Trophoblast cell (in vitro differentiated cells and primary cell): ENCODE measurements around the gene WDR6.

Source experiments
- DNase-seq, 2 donors: peaks; one replicate each; pipeline ENCODE4 v3.0.0-alpha.2; 2016
- H2AFZ ChIP-seq: 2 replicates; pipeline ENCODE4 v1.6.1; 2013; ENCODE audit warnings: low read length, moderate library complexity, mild to moderate bottlenecking; ENCODE audit not compliant: insufficient read depth, poor library complexity
- H2AK5ac ChIP-seq: 2 replicates; pipeline ENCODE4 v1.6.1; 2013; ENCODE audit warnings: mild to moderate bottlenecking, low read length
- H2BK120ac ChIP-seq: 2 replicates; pipeline ENCODE4 v1.6.1; 2013; ENCODE audit warnings: low read length, mild to moderate bottlenecking, moderate library complexity; ENCODE audit not compliant: insufficient read depth, poor library complexity
- H2BK12ac ChIP-seq: 2 replicates; pipeline ENCODE4 v1.6.1; 2013; ENCODE audit warnings: mild to moderate bottlenecking, low read length, moderate library complexity
- H2BK5ac ChIP-seq: 2 replicates; pipeline ENCODE4 v1.6.1; 2013; ENCODE audit warnings: low read length, low read depth, moderate library complexity, mild to moderate bottlenecking; ENCODE audit not compliant: poor library complexity
- H3K14ac ChIP-seq: 2 replicates; pipeline ENCODE4 v1.6.1; 2013; ENCODE audit warnings: mild to moderate bottlenecking, low read length
- H3K18ac ChIP-seq: 2 replicates; pipeline ENCODE4 v1.6.1; 2013; ENCODE audit warnings: mild to moderate bottlenecking, low read length
- H3K23ac ChIP-seq: 2 replicates; pipeline ENCODE4 v1.6.1; 2013; ENCODE audit warnings: low read length
- H3K27ac ChIP-seq: 2 replicates; pipeline ENCODE4 v1.5.1; 2013; ENCODE audit warnings: low read depth, mild to moderate bottlenecking, inconsistent platforms, low read length, moderate library complexity
- H3K27me3 ChIP-seq: 2 replicates; pipeline ENCODE4 v1.6.1; 2013; ENCODE audit warnings: inconsistent platforms, mild to moderate bottlenecking, low read length, moderate library complexity; ENCODE audit not compliant: insufficient read depth
- H3K36me3 ChIP-seq, 2 experiments: 1 replicate in 1 of 2; 2 replicates in 1 of 2; pipeline ENCODE4 v1.6.1; 2013; ENCODE audit warnings: low read length in 2 of 2, mild to moderate bottlenecking in 2 of 2, moderate library complexity in 1 of 2; ENCODE audit not compliant: insufficient read depth in 2 of 2, control insufficient read depth in 1 of 2
- H3K4ac ChIP-seq: 2 replicates; pipeline ENCODE4 v1.6.1; 2013; ENCODE audit warnings: low read depth, mild to moderate bottlenecking, low read length, moderate library complexity
- H3K4me1 ChIP-seq, 2 experiments: 1 replicate in 1 of 2; 2 replicates in 1 of 2; pipeline ENCODE4 v1.6.1; 2013; ENCODE audit warnings: low read length in 2 of 2, mild to moderate bottlenecking in 2 of 2, moderate library complexity in 1 of 2; ENCODE audit not compliant: insufficient read depth in 2 of 2, control insufficient read depth in 1 of 2
- H3K4me2 ChIP-seq: 2 replicates; pipeline ENCODE4 v1.6.1; 2013; ENCODE audit warnings: inconsistent platforms, mild to moderate bottlenecking, low read length, moderate library complexity
- H3K4me3 ChIP-seq: 2 replicates; pipeline ENCODE4 v1.5.1; 2013; ENCODE audit warnings: mild to moderate bottlenecking, low read depth, low read length, inconsistent platforms
- H3K79me1 ChIP-seq: one replicate; pipeline ENCODE4 v1.6.1; 2013; ENCODE audit warnings: low read length
- H3K79me2 ChIP-seq: 2 replicates; pipeline ENCODE4 v1.6.1; 2013; ENCODE audit warnings: low read length, mild to moderate bottlenecking; ENCODE audit not compliant: control insufficient read depth, insufficient read depth, poor library complexity
- H3K9ac ChIP-seq: 2 replicates; pipeline ENCODE4 v1.6.1; 2013; ENCODE audit warnings: mild to moderate bottlenecking, low read length
- H3K9me3 ChIP-seq: 2 replicates; pipeline ENCODE4 v1.6.1; 2013; ENCODE audit warnings: low read depth, mild to moderate bottlenecking, control low read depth, inconsistent platforms, low read length; ENCODE audit not compliant: insufficient read depth
- H4K12ac ChIP-seq: 2 replicates; pipeline ENCODE4 v1.6.1; 2013; ENCODE audit warnings: low read depth, mild to moderate bottlenecking, low read length, moderate library complexity
- H4K8ac ChIP-seq: 2 replicates; pipeline ENCODE4 v1.6.1; 2013; ENCODE audit warnings: low read depth, mild to moderate bottlenecking, low read length, moderate library complexity
- H4K91ac ChIP-seq: one replicate; pipeline ENCODE4 v1.6.1; 2013; ENCODE audit warnings: low read depth, mild to moderate bottlenecking, low read length, moderate library complexity
- WGBS: extraction: QIAGEN DNeasy Blood & Tissue Kit; methylation state at CpG from one replicate; pipeline ENCODE4 v1.1.7; 2013; ENCODE audit warnings: missing lambda C conversion rate; ENCODE audit not compliant: insufficient read length, insufficient coverage; ENCODE audit errors: extremely low coverage; 5-methylcytosine and 5-hydroxymethylcytosine counted together

The WDR6 gene

GRCh38 chr3:49034650-49035049 is 27.5 kb downstream of the WDR6 start:
- Histone ChIP-seq H3K18ac (no peak overlapping the region), H3K4me3 (no peak overlapping the region), H4K12ac (no peak overlapping the region), H2BK12ac (no peak overlapping the region), H2AK5ac (no peak overlapping the region), H2AFZ (no peak overlapping the region), H3K9me3 (peaks cover 1% of the 10 kb centered on the region), H3K4me2 (no peak overlapping the region), H3K36me3 (peaks cover 56 to 66% of the 10 kb centered on the region in 2 experiments), H3K27me3 (no peaks in the 10 kb centered on the region), H3K14ac (no peak overlapping the region), H3K23ac (no peak overlapping the region), H3K4me1 (no peaks in the 10 kb centered on the region), H2BK5ac (no peak overlapping the region), H3K4ac (no peak overlapping the region), H3K27ac (no peak overlapping the region), H3K79me2 (no peaks in the 10 kb centered on the region), H4K8ac (no peak overlapping the region), H3K79me1 (no peaks in the 10 kb centered on the region), H4K91ac (no peak overlapping the region), H2BK120ac (no peak overlapping the region), H3K9ac (no peak overlapping the region)
- no peak for DNase-seq
- WGBS, result no CpG with 5 or more reads among the region's 2 CpGs

DNA sequence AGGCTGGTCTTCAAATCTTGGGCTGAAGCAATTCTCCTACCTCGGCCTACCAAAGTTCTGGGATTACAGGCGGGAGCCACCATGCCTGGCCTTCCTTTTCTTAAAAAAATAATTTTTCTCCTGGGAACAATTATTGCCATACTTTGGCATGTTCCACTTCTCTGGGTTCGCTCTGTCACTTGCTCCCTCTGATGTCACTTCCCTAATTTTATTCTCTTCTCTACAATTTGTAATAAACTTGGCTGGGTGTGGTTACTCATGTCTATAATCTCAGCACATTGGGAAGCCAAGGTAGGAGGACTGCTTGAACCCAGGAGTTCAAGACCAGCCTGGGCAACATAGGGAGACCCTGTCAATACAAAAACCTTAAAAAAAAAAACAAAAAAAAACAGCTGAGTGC is 28.1 kb downstream of the WDR6 start:
- no peaks in the 10 kb centered on the region for H3K79me1 ChIP-seq
- no peak overlapping the region for H2BK5ac ChIP-seq
- peaks cover 58 to 65% of the 10 kb centered on the region in 2 experiments for H3K36me3 ChIP-seq
- no peak overlapping the region for H3K4me2 ChIP-seq
- H3K4me1 ChIP-seq, result no peaks in the 10 kb centered on the region
- no peak overlapping the region for H2AFZ ChIP-seq
- H3K18ac ChIP-seq, result no peak overlapping the region
- H3K79me2 ChIP-seq, result no peaks in the 10 kb centered on the region
- H3K27me3 ChIP-seq, result no peaks in the 10 kb centered on the region
- H3K14ac ChIP-seq, result no peak overlapping the region
- no peak overlapping the region for H3K23ac ChIP-seq
- H2BK12ac ChIP-seq, result no peak overlapping the region
- H4K12ac ChIP-seq, result no peak overlapping the region
- peaks cover 1% of the 10 kb centered on the region for H3K9me3 ChIP-seq
- H3K4ac ChIP-seq, result no peak overlapping the region
- no peak overlapping the region for H2BK120ac ChIP-seq
- DNase-seq, result no peak
- no peak overlapping the region for H2AK5ac ChIP-seq
- H3K9ac ChIP-seq, result no peak overlapping the region
- WGBS, result no CpG with 5 or more reads among the region's 3 CpGs
- H3K27ac ChIP-seq, result no peak overlapping the region
- no peak overlapping the region for H4K91ac ChIP-seq
- H3K4me3 ChIP-seq, result no peak overlapping the region
- H4K8ac ChIP-seq, result no peak overlapping the region

GRCh38 chr3:49053543-49053942 is 46.4 kb downstream of the WDR6 start:
- Histone ChIP-seq H3K9ac (no peak overlapping the region), H2AFZ (no peak overlapping the region), H3K14ac (no peak overlapping the region), H2BK5ac (no peak overlapping the region), H2AK5ac (no peak overlapping the region), H4K91ac (no peak overlapping the region), H2BK120ac (no peak overlapping the region), H3K4ac (no peak overlapping the region), H3K4me3 (no peak overlapping the region), H3K18ac (no peak overlapping the region), H3K9me3 (no peaks in the 10 kb centered on the region), H3K27me3 (no peaks in the 10 kb centered on the region), H3K4me1 (no peaks in the 10 kb centered on the region), H4K8ac (no peak overlapping the region), H2BK12ac (no peak overlapping the region), H3K79me1 (no peaks in the 10 kb centered on the region), H3K36me3 (peaks cover 33 to 50% of the 10 kb centered on the region in 2 experiments), H3K27ac (no peak overlapping the region), H3K79me2 (no peaks in the 10 kb centered on the region), H4K12ac (no peak overlapping the region), H3K4me2 (no peak overlapping the region), H3K23ac (no peak overlapping the region)
- no CpG with 5 or more reads among the region's 1 CpG for WGBS
- no peak for DNase-seq

DNA sequence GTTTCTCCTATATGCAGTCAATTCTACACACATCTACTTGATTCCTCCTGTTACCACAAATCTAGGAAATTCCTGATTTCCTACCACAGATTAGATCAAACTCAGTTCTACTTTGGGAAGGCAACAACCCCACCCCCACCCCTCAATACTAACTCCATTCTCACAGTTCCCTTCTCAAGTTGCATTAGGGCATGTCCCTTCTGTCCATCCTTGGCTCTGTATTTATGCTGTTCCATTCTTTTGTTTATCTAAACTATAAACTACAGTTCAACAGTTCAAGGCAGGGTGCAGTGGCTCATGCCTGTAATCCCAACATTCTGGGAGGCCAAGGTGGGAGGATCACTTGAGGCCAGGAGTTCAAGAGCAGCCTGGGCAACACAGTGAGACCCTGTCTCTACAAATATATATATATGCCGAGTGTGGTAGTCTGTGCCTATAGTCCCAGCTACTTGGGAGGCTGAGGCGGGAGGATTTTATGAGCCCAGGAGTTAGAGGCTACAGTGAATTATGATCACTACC is 47.2 kb downstream of the WDR6 start:
- Histone ChIP-seq H3K9ac (no peak overlapping the region), H3K36me3 (peaks cover 31 to 47% of the 10 kb centered on the region in 2 experiments), H3K4ac (no peak overlapping the region), H3K9me3 (no peaks in the 10 kb centered on the region), H3K79me2 (no peaks in the 10 kb centered on the region), H3K14ac (no peak overlapping the region), H3K79me1 (no peaks in the 10 kb centered on the region), H4K12ac (no peak overlapping the region), H3K18ac (no peak overlapping the region), H2BK120ac (no peak overlapping the region), H3K23ac (no peak overlapping the region), H2AFZ (no peak overlapping the region), H3K27me3 (no peaks in the 10 kb centered on the region), H2BK12ac (no peak overlapping the region), H3K4me3 (no peak overlapping the region), H3K4me2 (no peak overlapping the region), H3K4me1 (no peaks in the 10 kb centered on the region), H2AK5ac (no peak overlapping the region), H3K27ac (no peak overlapping the region), H4K91ac (no peak overlapping the region), H4K8ac (no peak overlapping the region), H2BK5ac (no peak overlapping the region)
- DNase-seq, result no peak
- no CpG with 5 or more reads among the region's 2 CpGs for WGBS
